ENCODE measurements around the gene RFESD. TPM values are rescaled to one million over a fixed set of nuclear protein-coding genes. Genes with fewer than 3 reads are reported as not detected.
"Not testable (repeated sequence)": the region's sequence is repeated elsewhere in the genome, so short reads cannot be mapped to it uniquely, and the experiment has no call there.

Gene RFESD
- total RNA-seq, 4 donors from 2014 or later: 0.11 to 3.6 (median 1.0) TPM

- TF ChIP-seq CTCF (IDR thresholded peaks at IDR 0.05) (no peak), POLR2A (IDR thresholded peaks at IDR 0.05) (peak in 1 of 4 donors; percentile 20)
- H3K27me3 ChIP-seq: peaks cover 0 to 8% (median 0%) of the 10 kb centered on the region in 4 donors
- no peak overlapping the region for H3K4me3 ChIP-seq
- no peaks in the 10 kb centered on the region for H3K36me3 ChIP-seq
- peaks cover 0 to 10% (median 5%) of the 10 kb centered on the region in 3 donors for H3K4me1 ChIP-seq
- 79 to 82% methylated on average over 4 of the region's 4 CpGs for WGBS, 2 donors
- intact Hi-C loops (cut with DNase I): no loop called here
- H3K27ac ChIP-seq: no peak overlapping the region
- DNase-seq: no peak
- H3K9me3 ChIP-seq: no peaks in the 10 kb centered on the region
Measured at GRCh38 chr5:95631991-95632675, 14.4 kb upstream of the RFESD start.

DNA sequence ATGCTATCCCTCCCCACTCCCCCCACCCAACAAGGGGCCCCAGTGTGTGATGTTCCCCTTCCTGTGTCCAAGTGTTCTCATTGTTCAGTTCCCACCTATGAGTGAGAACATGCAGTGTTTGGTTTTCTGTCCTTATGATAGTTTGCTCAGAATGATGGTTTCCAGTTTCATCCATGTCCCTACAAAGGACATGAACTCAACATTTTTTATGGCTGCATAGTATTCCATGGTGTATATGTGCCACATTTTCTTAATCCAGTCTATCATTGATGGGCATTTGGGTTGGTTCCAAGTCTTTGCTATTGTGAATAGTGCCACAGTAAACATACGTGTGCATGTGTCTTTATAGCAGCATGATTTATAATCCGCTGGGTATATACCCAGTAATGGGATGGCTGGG, 13.6 kb upstream of the RFESD start:
- H3K27ac ChIP-seq; H3K36me3 ChIP-seq; DNase-seq; H3K9me3 ChIP-seq; H3K4me3 ChIP-seq; intact Hi-C loops (cut with DNase I): not testable (repeated sequence)
- 100% methylated on average over 2 of the region's 2 CpGs for WGBS, 2 donors
- Histone ChIP-seq H3K4me1 (peaks cover 0 to 10% (median 5%) of the 10 kb centered on the region in 3 donors), H3K27me3 (peaks cover 0 to 12% (median 0%) of the 10 kb centered on the region in 4 donors)

GRCh38 chr5:95633671-95634070, 12.9 kb upstream of the RFESD start:
- H3K4me1 ChIP-seq: peaks cover 0 to 10% (median 5%) of the 10 kb centered on the region in 3 donors
- peaks cover 0 to 12% (median 0%) of the 10 kb centered on the region in 4 donors for H3K27me3 ChIP-seq
- intact Hi-C loops (cut with DNase I): no loop called here
- DNase-seq: no peak
- H3K9me3 ChIP-seq: no peaks in the 10 kb centered on the region
- 88 to 97% methylated on average over 3 of the region's 3 CpGs for WGBS, 2 donors
- H3K36me3 ChIP-seq: no peaks in the 10 kb centered on the region
- H3K4me3 ChIP-seq: no peak overlapping the region
- no peak overlapping the region for H3K27ac ChIP-seq
- no peak for TF ChIP-seq CTCF (IDR thresholded peaks at IDR 0.05)
- TF ChIP-seq POLR2A (IDR thresholded peaks at IDR 0.05): no peak

DNA sequence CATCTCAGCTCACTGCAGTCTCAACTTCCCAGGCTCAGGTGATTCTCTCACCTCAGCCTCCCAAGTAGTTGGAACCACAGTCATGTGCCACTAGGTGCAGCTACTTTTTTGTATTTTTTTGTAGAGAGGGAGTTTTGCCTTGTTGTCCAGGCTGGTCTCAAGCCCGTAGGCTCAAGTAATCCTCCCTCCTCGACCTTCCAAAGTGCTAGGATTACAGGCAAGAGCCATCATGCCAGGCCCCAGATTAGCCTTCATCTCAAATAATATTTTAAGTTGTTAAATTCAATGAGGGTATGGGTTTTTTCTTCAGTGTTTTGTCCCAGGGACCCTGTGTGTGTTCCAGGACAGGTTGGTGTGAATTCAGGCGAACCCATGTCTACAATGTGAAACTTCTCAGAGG, 12.5 kb upstream of the RFESD start:
- 83 to 86% methylated on average over 3 of the region's 3 CpGs for WGBS, 2 donors
- Histone ChIP-seq H3K27ac (no peak overlapping the region), H3K4me3 (no peak overlapping the region), H3K27me3 (peaks cover 0 to 12% (median 0%) of the 10 kb centered on the region in 4 donors), H3K36me3 (no peaks in the 10 kb centered on the region), H3K9me3 (no peaks in the 10 kb centered on the region), H3K4me1 (peaks cover 0 to 10% (median 5%) of the 10 kb centered on the region in 3 donors)
- DNase-seq: no peak
- TF ChIP-seq CTCF (IDR thresholded peaks at IDR 0.05) (no peak), POLR2A (IDR thresholded peaks at IDR 0.05) (no peak)
- intact Hi-C loops (cut with DNase I): no loop called here

- no peaks in the 10 kb centered on the region for H3K36me3 ChIP-seq
- intact Hi-C loops (cut with DNase I): no loop called here
- no peaks in the 10 kb centered on the region for H3K9me3 ChIP-seq
- WGBS, 2 donors: 83 to 84% methylated on average over 3 of the region's 3 CpGs
- TF ChIP-seq POLR2A (IDR thresholded peaks at IDR 0.05): no peak
- TF ChIP-seq CTCF (IDR thresholded peaks at IDR 0.05): no peak
- no peak overlapping the region for H3K4me3 ChIP-seq
- peaks cover 0 to 12% (median 0%) of the 10 kb centered on the region in 4 donors for H3K27me3 ChIP-seq
- DNase-seq: no peak
- H3K4me1 ChIP-seq: no peaks in the 10 kb centered on the region
- H3K27ac ChIP-seq: no peak overlapping the region
Measured at GRCh38 chr5:95638632-95639031, 7.9 kb upstream of the RFESD start.
